HG02642 (cell line): ENCODE measurements around the gene TNFRSF1A.

Experiments used
- ATAC-seq: cut with Tn5 transposase; IDR thresholded peaks from one replicate; pipeline ENCODE4 v1.9.1; 2021; ENCODE audit warnings: mild to moderate bottlenecking; ENCODE audit not compliant: unreplicated experiment, poor library complexity

The TNFRSF1A gene

GRCh38 chr12:6284273-6284672, 57.6 kb downstream of the TNFRSF1A start:
- no peak for ATAC-seq

- no peak for ATAC-seq
Measured at GRCh38 chr12:6282453-6282840, 59.4 kb downstream of the TNFRSF1A start.

GRCh38 chr12:6281081-6281809, 60.6 kb downstream of the TNFRSF1A start:
- ATAC-seq = no peak

- no peak for ATAC-seq
Measured at GRCh38 chr12:6280672-6281071, 61.2 kb downstream of the TNFRSF1A start.

- ATAC-seq = no peak
Measured at GRCh38 chr12:6280053-6280469, 61.8 kb downstream of the TNFRSF1A start.

GRCh38 chr12:6279631-6280030, 62.2 kb downstream of the TNFRSF1A start:
- no peak for ATAC-seq

- ATAC-seq = no peak
Measured at GRCh38 chr12:6279256-6279628, 62.6 kb downstream of the TNFRSF1A start.
